Glutamatergic neuron (in vitro differentiated cells): ENCODE data around the gene CRYBB1. TPM values are rescaled to one million over a fixed set of nuclear protein-coding genes. Genes with fewer than 3 reads are reported as not detected.

Source experiments
- DNase-seq: peaks from one replicate; pipeline ENCODE4 v3.0.0; 2022
- H3K27ac Mint-ChIP-seq: one replicate; pipeline ENCODE4 v1.8.0; 2020; ENCODE audit warnings: mild to moderate bottlenecking, mixed read lengths, inconsistent platforms; ENCODE audit not compliant: unreplicated experiment
- H3K27me3 Mint-ChIP-seq: one replicate; pipeline ENCODE4 v1.8.0; 2020; ENCODE audit warnings: mild to moderate bottlenecking, moderate library complexity, mixed read lengths, inconsistent platforms; ENCODE audit not compliant: unreplicated experiment
- H3K36me3 Mint-ChIP-seq: one replicate; pipeline ENCODE4 v1.8.0; 2020; ENCODE audit warnings: mild to moderate bottlenecking, mixed read lengths, inconsistent platforms; ENCODE audit not compliant: unreplicated experiment
- H3K4me1 Mint-ChIP-seq: one replicate; pipeline ENCODE4 v1.8.0; 2020; ENCODE audit warnings: mild to moderate bottlenecking, low read depth, mixed read lengths, inconsistent platforms; ENCODE audit not compliant: unreplicated experiment
- H3K4me3 Mint-ChIP-seq: one replicate; pipeline ENCODE4 v1.8.0; 2020; ENCODE audit warnings: mild to moderate bottlenecking, mixed read lengths, inconsistent platforms; ENCODE audit not compliant: unreplicated experiment
- H3K9me3 Mint-ChIP-seq: one replicate; pipeline ENCODE4 v1.8.0; 2020; ENCODE audit warnings: mild to moderate bottlenecking, moderate library complexity, mixed read lengths, inconsistent platforms; ENCODE audit not compliant: unreplicated experiment
- total RNA-seq: library from RNA; stranded (reverse); fragmentation: NEBNext Ultra II Directional; extraction: Animal tissue kit (Norgen Biotek cat#: 25700); gene quantifications from one replicate; pipeline ENCODE4 v1.2.1, GENCODE V29; 2021; ENCODE audit not compliant: unreplicated experiment
- TF ChIP-seq, protein P1 (sequence below): fragments of 200-600 bp; sonication (generic); IDR thresholded peaks from one replicate; pipeline ENCODE4 v1.5.0; 2021; ENCODE audit not compliant: partially characterized antibody, unreplicated experiment

The CRYBB1 gene
- total RNA-seq, 1 donor from 2014 or later = not detected

GRCh38 chr22:26570115-26570514, 47.7 kb downstream of the CRYBB1 start:
- no peak overlapping the region for H3K27ac Mint-ChIP-seq
- no peaks in the 10 kb centered on the region for H3K9me3 Mint-ChIP-seq
- no peaks in the 10 kb centered on the region for H3K36me3 Mint-ChIP-seq
- TF ChIP-seq, protein P1, sequence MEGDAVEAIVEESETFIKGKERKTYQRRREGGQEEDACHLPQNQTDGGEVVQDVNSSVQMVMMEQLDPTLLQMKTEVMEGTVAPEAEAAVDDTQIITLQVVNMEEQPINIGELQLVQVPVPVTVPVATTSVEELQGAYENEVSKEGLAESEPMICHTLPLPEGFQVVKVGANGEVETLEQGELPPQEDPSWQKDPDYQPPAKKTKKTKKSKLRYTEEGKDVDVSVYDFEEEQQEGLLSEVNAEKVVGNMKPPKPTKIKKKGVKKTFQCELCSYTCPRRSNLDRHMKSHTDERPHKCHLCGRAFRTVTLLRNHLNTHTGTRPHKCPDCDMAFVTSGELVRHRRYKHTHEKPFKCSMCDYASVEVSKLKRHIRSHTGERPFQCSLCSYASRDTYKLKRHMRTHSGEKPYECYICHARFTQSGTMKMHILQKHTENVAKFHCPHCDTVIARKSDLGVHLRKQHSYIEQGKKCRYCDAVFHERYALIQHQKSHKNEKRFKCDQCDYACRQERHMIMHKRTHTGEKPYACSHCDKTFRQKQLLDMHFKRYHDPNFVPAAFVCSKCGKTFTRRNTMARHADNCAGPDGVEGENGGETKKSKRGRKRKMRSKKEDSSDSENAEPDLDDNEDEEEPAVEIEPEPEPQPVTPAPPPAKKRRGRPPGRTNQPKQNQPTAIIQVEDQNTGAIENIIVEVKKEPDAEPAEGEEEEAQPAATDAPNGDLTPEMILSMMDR = no peak
- no peak overlapping the region for H3K4me3 Mint-ChIP-seq
- peaks cover 10% of the 10 kb centered on the region for H3K4me1 Mint-ChIP-seq
- no peak for DNase-seq
- H3K27me3 Mint-ChIP-seq = peaks cover 7% of the 10 kb centered on the region

- no peaks in the 10 kb centered on the region for H3K36me3 Mint-ChIP-seq
- H3K9me3 Mint-ChIP-seq = no peaks in the 10 kb centered on the region
- no peak for DNase-seq
- H3K27ac Mint-ChIP-seq = no peak overlapping the region
- H3K27me3 Mint-ChIP-seq = peaks cover 7% of the 10 kb centered on the region
- peaks cover 10% of the 10 kb centered on the region for H3K4me1 Mint-ChIP-seq
- H3K4me3 Mint-ChIP-seq = no peak overlapping the region
- TF ChIP-seq, protein P1 = no peak
These were observed 49.6 kb downstream of the CRYBB1 start for GRCh38 chr22:26568207-26568706.

- Mint-ChIP-seq H3K4me3 (no peak overlapping the region), H3K27ac (no peak overlapping the region), H3K36me3 (no peaks in the 10 kb centered on the region), H3K27me3 (peaks cover 7% of the 10 kb centered on the region), H3K4me1 (peaks cover 10% of the 10 kb centered on the region), H3K9me3 (no peaks in the 10 kb centered on the region)
- TF ChIP-seq, protein P1 = no peak
- DNase-seq = no peak
These were observed 50.2 kb downstream of the CRYBB1 start for GRCh38 chr22:26567610-26568009.

DNA sequence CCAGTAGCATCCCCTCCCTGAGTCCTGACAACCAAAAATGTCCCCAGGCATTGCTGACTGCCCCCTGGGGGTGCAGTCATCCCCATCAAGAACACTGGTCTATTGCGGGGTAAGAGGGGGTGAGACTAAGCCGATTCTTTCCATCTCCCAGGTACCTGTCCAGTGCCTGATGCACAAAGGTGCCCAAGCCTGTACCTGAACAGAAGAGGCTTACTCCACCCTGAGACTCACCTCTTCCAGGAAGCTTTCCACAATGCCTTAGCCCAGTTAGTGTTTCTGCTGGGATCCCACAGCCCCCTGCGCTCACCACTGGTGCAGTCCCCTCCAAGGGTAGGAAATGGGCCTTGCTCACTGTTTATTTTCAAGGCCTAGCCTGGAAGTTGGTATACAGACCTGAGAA, 50.8 kb downstream of the CRYBB1 start:
- Mint-ChIP-seq H3K27ac (no peak overlapping the region), H3K4me3 (no peak overlapping the region), H3K27me3 (peaks cover 7% of the 10 kb centered on the region), H3K9me3 (no peaks in the 10 kb centered on the region), H3K4me1 (peaks cover 10% of the 10 kb centered on the region), H3K36me3 (no peaks in the 10 kb centered on the region)
- TF ChIP-seq, protein P1 = no peak
- no peak for DNase-seq

- TF ChIP-seq, protein P1 = no peak
- Mint-ChIP-seq H3K36me3 (no peaks in the 10 kb centered on the region), H3K27ac (no peak overlapping the region), H3K4me1 (peaks cover 10% of the 10 kb centered on the region), H3K9me3 (no peaks in the 10 kb centered on the region), H3K27me3 (peaks cover 4% of the 10 kb centered on the region), H3K4me3 (no peak overlapping the region)
- no peak for DNase-seq
These were observed 51.9 kb downstream of the CRYBB1 start for GRCh38 chr22:26565889-26566288.
